Type B pancreatic cell (in vitro differentiated cells): Measurements from ENCODE around the gene HHIPL1. TPM values are rescaled to one million over a fixed set of nuclear protein-coding genes. Genes with fewer than 3 reads are reported as not detected.
"Not testable (repeated sequence)": the region's sequence is repeated elsewhere in the genome, so short reads cannot be mapped to it uniquely, and the experiment has no call there.

Experiments
- DNase-seq: peaks from one replicate; pipeline ENCODE4 v3.0.0; 2021; ENCODE audit warnings: mixed read lengths; ENCODE audit not compliant: unreplicated experiment; ENCODE audit errors: extremely low spot score
- H3K27ac Mint-ChIP-seq: 2 replicates; pipeline ENCODE4 v1.8.0; 2021; ENCODE audit warnings: mild to moderate bottlenecking, mixed read lengths
- H3K27me3 Mint-ChIP-seq: 2 replicates; pipeline ENCODE4 v1.8.0; 2021; ENCODE audit warnings: mixed read lengths
- H3K36me3 Mint-ChIP-seq: 2 replicates; pipeline ENCODE4 v1.8.0; 2021; ENCODE audit warnings: mixed read lengths
- H3K4me1 Mint-ChIP-seq: one replicate; pipeline ENCODE4 v1.8.0; 2021; ENCODE audit warnings: mixed read lengths; ENCODE audit not compliant: unreplicated experiment
- H3K4me3 Mint-ChIP-seq: 2 replicates; pipeline ENCODE4 v1.8.0; 2021; ENCODE audit warnings: mild to moderate bottlenecking, mixed read lengths
- H3K9me3 Mint-ChIP-seq: 2 replicates; pipeline ENCODE4 v1.8.0; 2021; ENCODE audit warnings: mixed read lengths
- total RNA-seq: library from RNA; stranded (reverse); gene quantifications from 2 replicates; pipeline ENCODE4 v1.2.1, GENCODE V29; 2021; ENCODE audit warnings: low replicate concordance
- TF ChIP-seq, protein P1 (sequence below): fragments of 200-600 bp; sonication (generic); conservative IDR thresholded peaks from 2 replicates; pipeline ENCODE4 v1.5.0; 2021; ENCODE audit warnings: antibody characterized with exemption, mild to moderate bottlenecking

The HHIPL1 gene
- total RNA-seq, 1 donor from 2014 or later: 1.4 TPM

DNA sequence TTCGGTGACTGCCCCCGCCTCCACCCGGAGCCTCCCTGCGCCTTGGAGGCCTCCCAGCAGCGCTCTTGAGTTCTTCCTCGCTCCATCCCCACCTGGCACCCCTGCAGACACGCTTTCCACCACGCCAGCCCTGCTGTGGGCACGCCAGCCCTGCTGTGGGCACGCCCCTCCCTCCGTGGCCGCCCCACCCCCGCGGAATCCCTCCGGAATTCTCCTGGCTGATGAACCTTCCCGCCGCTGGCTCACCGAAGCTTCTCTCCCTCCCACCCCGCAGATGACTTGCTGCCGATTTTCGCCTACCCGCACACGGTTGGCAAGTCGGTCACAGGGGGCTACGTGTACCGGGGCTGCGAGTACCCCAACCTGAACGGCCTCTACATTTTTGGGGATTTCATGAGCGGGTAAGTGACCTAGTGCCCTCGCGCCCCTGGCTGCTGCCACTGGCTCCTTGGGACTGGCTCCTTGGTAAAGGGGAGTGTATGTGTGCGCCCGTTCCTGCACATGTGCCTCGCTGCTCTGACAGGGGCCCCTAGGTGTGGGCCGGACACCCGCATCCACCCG, 15.2 kb downstream of the HHIPL1 start:
- Mint-ChIP-seq H3K27ac (no peak overlapping the region), H3K4me3 (no peak overlapping the region), H3K9me3 (no peaks in the 10 kb centered on the region), H3K4me1 (peaks cover 26% of the 10 kb centered on the region), H3K36me3 (no peaks in the 10 kb centered on the region), H3K27me3 (peaks cover 49% of the 10 kb centered on the region)
- TF ChIP-seq, protein P1, sequence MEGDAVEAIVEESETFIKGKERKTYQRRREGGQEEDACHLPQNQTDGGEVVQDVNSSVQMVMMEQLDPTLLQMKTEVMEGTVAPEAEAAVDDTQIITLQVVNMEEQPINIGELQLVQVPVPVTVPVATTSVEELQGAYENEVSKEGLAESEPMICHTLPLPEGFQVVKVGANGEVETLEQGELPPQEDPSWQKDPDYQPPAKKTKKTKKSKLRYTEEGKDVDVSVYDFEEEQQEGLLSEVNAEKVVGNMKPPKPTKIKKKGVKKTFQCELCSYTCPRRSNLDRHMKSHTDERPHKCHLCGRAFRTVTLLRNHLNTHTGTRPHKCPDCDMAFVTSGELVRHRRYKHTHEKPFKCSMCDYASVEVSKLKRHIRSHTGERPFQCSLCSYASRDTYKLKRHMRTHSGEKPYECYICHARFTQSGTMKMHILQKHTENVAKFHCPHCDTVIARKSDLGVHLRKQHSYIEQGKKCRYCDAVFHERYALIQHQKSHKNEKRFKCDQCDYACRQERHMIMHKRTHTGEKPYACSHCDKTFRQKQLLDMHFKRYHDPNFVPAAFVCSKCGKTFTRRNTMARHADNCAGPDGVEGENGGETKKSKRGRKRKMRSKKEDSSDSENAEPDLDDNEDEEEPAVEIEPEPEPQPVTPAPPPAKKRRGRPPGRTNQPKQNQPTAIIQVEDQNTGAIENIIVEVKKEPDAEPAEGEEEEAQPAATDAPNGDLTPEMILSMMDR: no peak
- no peak for DNase-seq

DNA sequence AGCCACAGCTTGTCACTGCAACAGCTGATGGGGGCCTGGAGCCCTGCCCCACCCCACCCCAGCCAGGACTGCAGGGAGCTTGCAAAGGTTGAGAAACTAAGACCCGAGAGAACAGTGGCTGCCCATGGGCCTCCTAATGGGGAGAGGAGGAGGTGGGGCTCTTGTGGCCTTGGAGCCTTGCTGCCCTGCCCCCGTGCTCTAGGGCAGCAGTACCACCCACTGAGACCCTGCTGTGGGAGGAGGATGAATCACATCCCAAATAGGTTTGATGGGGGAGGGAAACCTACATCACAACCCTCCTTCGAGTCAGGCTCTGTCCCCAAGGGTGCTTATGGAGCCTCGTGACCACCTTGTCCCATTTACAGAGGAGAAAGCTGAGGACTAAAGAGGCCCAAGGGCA, 15.9 kb downstream of the HHIPL1 start:
- H3K4me3 Mint-ChIP-seq: no peak overlapping the region
- no peak overlapping the region for H3K27ac Mint-ChIP-seq
- peaks cover 49% of the 10 kb centered on the region for H3K27me3 Mint-ChIP-seq
- no peaks in the 10 kb centered on the region for H3K9me3 Mint-ChIP-seq
- no peak for DNase-seq
- TF ChIP-seq, protein P1: no peak
- peaks cover 26% of the 10 kb centered on the region for H3K4me1 Mint-ChIP-seq
- no peaks in the 10 kb centered on the region for H3K36me3 Mint-ChIP-seq

DNA sequence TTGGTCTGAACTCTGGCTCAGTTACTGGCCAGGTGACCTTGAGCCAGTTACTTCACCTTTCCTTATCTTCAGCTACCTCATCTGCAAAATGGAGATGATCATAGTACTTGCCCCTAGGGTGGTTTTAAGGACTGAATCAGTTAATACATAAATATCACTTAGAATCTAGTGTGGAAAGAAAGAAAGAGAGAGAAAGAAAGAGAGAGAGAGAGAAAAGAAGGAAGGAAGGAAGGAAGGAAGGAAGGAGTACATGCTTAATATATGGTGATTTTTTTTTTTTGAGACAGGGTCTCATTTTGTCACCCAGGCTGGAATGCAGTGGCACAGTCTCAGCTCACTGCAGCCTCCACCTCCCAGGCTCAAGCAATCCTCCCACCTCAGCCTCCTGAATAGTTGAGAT, 16.3 kb downstream of the HHIPL1 start:
- DNase-seq, H3K9me3 Mint-ChIP-seq, H3K4me3 Mint-ChIP-seq, H3K27ac Mint-ChIP-seq, H3K36me3 Mint-ChIP-seq: not testable (repeated sequence)
- Mint-ChIP-seq H3K4me1 (peaks cover 30% of the 10 kb centered on the region), H3K27me3 (peaks cover 45% of the 10 kb centered on the region)

DNA sequence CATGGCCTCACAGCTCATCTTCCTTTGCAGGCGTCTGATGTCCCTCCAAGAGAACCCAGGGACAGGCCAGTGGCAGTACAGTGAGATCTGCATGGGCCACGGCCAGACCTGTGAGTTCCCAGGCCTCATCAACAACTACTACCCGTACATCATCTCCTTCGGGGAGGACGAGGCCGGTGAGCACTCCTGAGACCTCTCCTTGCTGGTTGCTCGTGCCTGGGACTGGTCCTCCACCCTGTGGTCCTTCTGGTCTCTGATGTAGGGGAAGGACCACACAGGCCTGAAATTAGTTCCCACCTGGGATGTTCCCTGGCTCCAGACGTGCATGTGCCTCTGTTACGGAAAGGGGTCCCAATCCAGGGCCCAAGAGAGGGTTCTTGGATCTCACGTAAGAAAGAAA, 17.9 kb downstream of the HHIPL1 start:
- H3K9me3 Mint-ChIP-seq: no peaks in the 10 kb centered on the region
- H3K4me1 Mint-ChIP-seq: peaks cover 35% of the 10 kb centered on the region
- no peaks in the 10 kb centered on the region for H3K36me3 Mint-ChIP-seq
- TF ChIP-seq, protein P1: no peak
- H3K27me3 Mint-ChIP-seq: peaks cover 39% of the 10 kb centered on the region
- H3K27ac Mint-ChIP-seq: peak overlapping the region; percentile 51
- DNase-seq: no peak
- no peak overlapping the region for H3K4me3 Mint-ChIP-seq

DNA sequence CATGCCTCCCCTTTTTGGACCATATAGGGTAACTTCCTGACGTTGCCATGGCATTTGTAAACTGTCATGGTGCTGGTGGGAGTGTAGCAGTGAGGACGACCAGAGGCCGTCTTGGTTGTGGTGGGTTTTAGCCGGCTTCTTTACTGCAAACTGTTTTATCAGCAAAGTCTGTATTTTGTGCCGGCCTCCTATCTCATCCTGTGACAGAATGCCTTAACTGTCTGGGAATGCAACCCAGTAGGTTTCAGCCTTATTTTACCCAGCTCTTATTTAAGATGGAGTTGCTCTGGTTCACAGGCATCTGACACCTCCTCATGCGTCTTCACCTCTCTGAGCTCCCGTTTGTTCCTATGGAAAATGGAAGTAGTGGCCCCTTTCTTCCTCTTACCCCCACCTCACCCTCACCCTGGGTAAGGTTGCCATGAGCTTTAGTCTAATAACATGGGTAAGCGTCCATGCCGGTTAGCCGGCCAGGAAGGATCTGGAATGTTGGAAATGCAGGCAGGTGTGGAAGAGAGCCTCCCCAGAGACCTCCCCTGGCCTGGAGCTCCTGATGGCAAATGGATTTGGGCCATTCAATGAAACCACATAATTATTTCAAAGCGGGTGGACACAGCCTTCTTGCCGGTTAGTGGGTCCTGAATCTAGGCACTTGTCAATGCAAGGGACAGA, 18.6 kb downstream of the HHIPL1 start:
- peaks cover 29% of the 10 kb centered on the region for H3K4me1 Mint-ChIP-seq
- H3K27ac Mint-ChIP-seq: peak overlapping the region; percentile 71
- no peaks in the 10 kb centered on the region for H3K9me3 Mint-ChIP-seq
- H3K4me3 Mint-ChIP-seq: peak overlapping the region; percentile 20
- peaks cover 32% of the 10 kb centered on the region for H3K27me3 Mint-ChIP-seq
- H3K36me3 Mint-ChIP-seq: no peaks in the 10 kb centered on the region
- no peak for DNase-seq
- TF ChIP-seq, protein P1: no peak

DNA sequence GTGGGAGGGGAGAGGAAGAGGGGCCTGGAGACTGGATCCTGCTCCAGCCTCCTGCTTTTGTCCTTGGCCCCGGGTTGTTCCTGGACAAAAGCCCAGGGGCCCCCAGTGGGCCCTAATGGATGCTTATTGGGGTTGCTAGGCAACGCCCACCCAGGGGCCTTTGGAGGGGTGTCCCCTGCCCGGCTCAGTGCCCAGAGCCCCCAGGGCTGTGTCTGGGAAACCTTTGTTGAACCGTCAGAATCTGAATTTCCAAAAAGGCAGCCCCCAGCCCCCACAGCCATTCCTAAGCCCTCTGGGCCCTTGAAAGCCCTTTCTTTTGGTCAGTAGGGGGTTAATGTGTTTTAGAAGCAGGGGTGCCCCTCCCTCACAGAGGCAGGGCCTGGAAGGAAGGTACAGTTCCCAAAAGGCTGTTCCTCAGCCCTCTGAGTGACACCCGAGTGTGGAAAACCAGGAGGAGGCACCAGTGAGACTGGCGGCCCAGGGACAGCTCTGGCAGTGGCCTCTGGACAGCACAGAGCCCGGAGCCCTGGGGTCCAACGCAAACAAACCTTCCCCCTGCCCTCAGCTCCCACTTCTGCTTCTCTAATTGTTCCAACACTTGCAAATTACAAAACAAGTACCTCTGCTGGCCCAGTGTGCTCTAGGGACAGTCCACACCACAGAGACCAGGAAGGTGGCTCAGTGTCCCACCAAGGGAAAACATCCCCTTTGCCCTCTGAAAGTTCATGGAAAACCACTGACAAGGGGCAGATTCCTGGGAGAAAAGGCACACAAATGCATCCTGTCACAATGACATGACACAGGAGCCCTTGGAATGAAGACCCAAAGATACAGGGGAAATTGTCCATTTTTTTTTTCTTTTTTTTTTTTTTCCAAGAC, 19.4 kb downstream of the HHIPL1 start:
- H3K4me1 Mint-ChIP-seq: peaks cover 30% of the 10 kb centered on the region
- TF ChIP-seq, protein P1: peak; percentile 18
- peak overlapping the region; percentile 52 for H3K4me3 Mint-ChIP-seq
- no peaks in the 10 kb centered on the region for H3K9me3 Mint-ChIP-seq
- peaks cover 26% of the 10 kb centered on the region for H3K27me3 Mint-ChIP-seq
- H3K36me3 Mint-ChIP-seq: no peaks in the 10 kb centered on the region
- H3K27ac Mint-ChIP-seq: peak overlapping the region; percentile 76
- DNase-seq: no peak
